Activated CD8-positive, alpha-beta T cell treated with anti-CD3 and anti-CD28 coated beads for 36 hours (primary cell): Measurements from ENCODE around the gene HCLS1. TPM values are rescaled to one million over a fixed set of nuclear protein-coding genes. Genes with fewer than 3 reads are reported as not detected.
"Not testable (repeated sequence)": the region's sequence is repeated elsewhere in the genome, so short reads cannot be mapped to it uniquely, and the experiment has no call there.

Source experiments
- ATAC-seq: fragments of 200-7000 bp; cut with Tn5 transposase; one replicate; pipeline ENCODE4 v1.10.0; 2021; ENCODE audit warnings: mild to moderate bottlenecking, moderate library complexity
- CTCF ChIA-PET: fragments of 350-600 bp; sonication (Branson Sonifier 250); formaldehyde crosslinking; loops from one replicate; lab custom pipeline; 2021; ENCODE audit warnings: antibody characterized with exemption; lab: Charles Lee
- POLR2A ChIA-PET: fragments of 350-600 bp; sonication (Branson Sonifier 250); formaldehyde crosslinking; loops from one replicate; lab custom pipeline; 2021; ENCODE audit warnings: antibody characterized with exemption; lab: Charles Lee
- DNase-seq: peaks from one replicate; pipeline ENCODE4 v3.0.0-alpha.2; 2020
- H3K27ac Mint-ChIP-seq: one replicate; pipeline ENCODE4 v1.8.0; 2021; ENCODE audit warnings: mild to moderate bottlenecking, mixed read lengths
- H3K27me3 Mint-ChIP-seq: one replicate; pipeline ENCODE4 v1.8.0; 2021; ENCODE audit warnings: mixed read lengths
- H3K36me3 Mint-ChIP-seq: one replicate; pipeline ENCODE4 v1.8.0; 2021; ENCODE audit warnings: low read depth, mixed read lengths
- H3K4me1 Mint-ChIP-seq: one replicate; pipeline ENCODE4 v1.8.0; 2021; ENCODE audit warnings: low read depth, mixed read lengths
- H3K4me3 Mint-ChIP-seq: one replicate; pipeline ENCODE4 v1.8.0; 2021; ENCODE audit warnings: mild to moderate bottlenecking, moderate library complexity, mixed read lengths
- H3K9me3 Mint-ChIP-seq: one replicate; pipeline ENCODE4 v1.8.0; 2021; ENCODE audit warnings: mixed read lengths
- intact Hi-C: fragments of 100-400 bp; cut with micrococcal nuclease; formaldehyde crosslinking; loops from one replicate; pipeline ENCODE4 v1.10.0; 2022
- total RNA-seq, 2 experiments: library from RNA; stranded (reverse); gene quantifications; one replicate each; pipeline ENCODE4 v1.2.3, GENCODE V29; 2021
- TF ChIP-seq, protein P1 (sequence below): fragments of 200-600 bp; IDR thresholded peaks from one replicate; pipeline ENCODE4 v1.8.0; 2022; ENCODE audit warnings: antibody characterized with exemption, mild to moderate bottlenecking

HCLS1 gene
- total RNA-seq, 2 experiments from 2014 or later = 196 to 199 TPM

- ChIA-PET POLR2A (no interaction called here), CTCF (no interaction called here)
- TF ChIP-seq, protein P1, sequence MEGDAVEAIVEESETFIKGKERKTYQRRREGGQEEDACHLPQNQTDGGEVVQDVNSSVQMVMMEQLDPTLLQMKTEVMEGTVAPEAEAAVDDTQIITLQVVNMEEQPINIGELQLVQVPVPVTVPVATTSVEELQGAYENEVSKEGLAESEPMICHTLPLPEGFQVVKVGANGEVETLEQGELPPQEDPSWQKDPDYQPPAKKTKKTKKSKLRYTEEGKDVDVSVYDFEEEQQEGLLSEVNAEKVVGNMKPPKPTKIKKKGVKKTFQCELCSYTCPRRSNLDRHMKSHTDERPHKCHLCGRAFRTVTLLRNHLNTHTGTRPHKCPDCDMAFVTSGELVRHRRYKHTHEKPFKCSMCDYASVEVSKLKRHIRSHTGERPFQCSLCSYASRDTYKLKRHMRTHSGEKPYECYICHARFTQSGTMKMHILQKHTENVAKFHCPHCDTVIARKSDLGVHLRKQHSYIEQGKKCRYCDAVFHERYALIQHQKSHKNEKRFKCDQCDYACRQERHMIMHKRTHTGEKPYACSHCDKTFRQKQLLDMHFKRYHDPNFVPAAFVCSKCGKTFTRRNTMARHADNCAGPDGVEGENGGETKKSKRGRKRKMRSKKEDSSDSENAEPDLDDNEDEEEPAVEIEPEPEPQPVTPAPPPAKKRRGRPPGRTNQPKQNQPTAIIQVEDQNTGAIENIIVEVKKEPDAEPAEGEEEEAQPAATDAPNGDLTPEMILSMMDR = no peak
- no peaks in the 10 kb centered on the region for H3K4me1 Mint-ChIP-seq
- no peak overlapping the region for H3K4me3 Mint-ChIP-seq
- H3K9me3 Mint-ChIP-seq = no peaks in the 10 kb centered on the region
- H3K27ac Mint-ChIP-seq = no peak overlapping the region
- intact Hi-C loops = no loop called here
- no peak for ATAC-seq
- DNase-seq = no peak
- H3K27me3 Mint-ChIP-seq = no peaks in the 10 kb centered on the region
- H3K36me3 Mint-ChIP-seq = no peaks in the 10 kb centered on the region
These were observed 41.0 kb downstream of the HCLS1 start for GRCh38 chr3:121619691-121620090.

GRCh38 chr3:121606106-121606505 lies 54.6 kb downstream of the HCLS1 start:
- no peaks in the 10 kb centered on the region for H3K36me3 Mint-ChIP-seq
- H3K4me1 Mint-ChIP-seq = no peaks in the 10 kb centered on the region
- TF ChIP-seq, protein P1 = no peak
- DNase-seq = no peak
- ChIA-PET CTCF (interaction anchor here (2.0 kb wide), 1 partner anchor 11 kb away, joined by 7 read pairs; no protein-coding TSS in a partner anchor), POLR2A (no interaction called here)
- no peak overlapping the region for H3K4me3 Mint-ChIP-seq
- no peak overlapping the region for H3K27ac Mint-ChIP-seq
- no peaks in the 10 kb centered on the region for H3K9me3 Mint-ChIP-seq
- intact Hi-C loops = no loop called here
- H3K27me3 Mint-ChIP-seq = no peaks in the 10 kb centered on the region
- no peak for ATAC-seq

DNA sequence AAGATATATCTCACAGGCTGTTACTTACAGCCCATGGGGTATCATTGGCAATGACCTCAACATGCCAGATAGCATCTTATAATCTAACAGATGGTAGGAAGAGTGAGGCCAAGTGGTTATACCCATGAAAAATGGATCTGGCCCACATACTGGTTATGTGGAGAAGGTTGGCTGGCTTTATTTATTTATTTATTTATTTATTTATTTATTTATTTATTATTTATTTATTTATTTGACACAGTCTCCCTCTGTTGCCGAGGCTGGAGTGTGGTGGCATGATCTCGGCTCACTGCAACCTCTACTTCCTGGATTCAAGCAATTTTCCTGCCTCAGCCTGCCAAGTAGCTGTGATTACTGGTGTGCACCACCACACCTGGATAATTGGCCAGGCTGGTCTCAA lies 55.9 kb downstream of the HCLS1 start:
- Mint-ChIP-seq H3K4me3 (no peak overlapping the region), H3K27me3 (no peaks in the 10 kb centered on the region), H3K9me3 (no peaks in the 10 kb centered on the region), H3K27ac (no peak overlapping the region), H3K36me3 (no peaks in the 10 kb centered on the region), H3K4me1 (no peaks in the 10 kb centered on the region)
- DNase-seq = no peak
- ChIA-PET POLR2A (no interaction called here), CTCF (interaction anchor here (2.0 kb wide), 1 partner anchor 9 kb away, joined by 7 read pairs; no protein-coding TSS in a partner anchor)
- intact Hi-C loops = no loop called here
- no peak for ATAC-seq
- TF ChIP-seq, protein P1 = no peak

- no peaks in the 10 kb centered on the region for H3K27me3 Mint-ChIP-seq
- no peak overlapping the region for H3K4me3 Mint-ChIP-seq
- intact Hi-C loops = no loop called here
- no peaks in the 10 kb centered on the region for H3K4me1 Mint-ChIP-seq
- H3K27ac Mint-ChIP-seq = no peak overlapping the region
- H3K9me3 Mint-ChIP-seq = no peaks in the 10 kb centered on the region
- TF ChIP-seq, protein P1 = no peak
- DNase-seq (no peak), ATAC-seq (no peak)
- ChIA-PET POLR2A (no interaction called here), CTCF (interaction anchor here (1.3 kb wide), 1 partner anchor 12 kb away, joined by 5 read pairs; no protein-coding TSS in a partner anchor)
- no peaks in the 10 kb centered on the region for H3K36me3 Mint-ChIP-seq
These were observed 59.4 kb downstream of the HCLS1 start for GRCh38 chr3:121601212-121601812.

GRCh38 chr3:121599900-121600299 lies 60.8 kb downstream of the HCLS1 start:
- DNase-seq, H3K27ac Mint-ChIP-seq, POLR2A ChIA-PET: not testable (repeated sequence)

More at GRCh38 chr3:121599900-121600299, 60.8 kb downstream of the HCLS1 start:
- H3K4me3 Mint-ChIP-seq, ATAC-seq, H3K36me3 Mint-ChIP-seq, H3K27me3 Mint-ChIP-seq, H3K9me3 Mint-ChIP-seq, H3K4me1 Mint-ChIP-seq, intact Hi-C loops, CTCF ChIA-PET: not testable (repeated sequence)
